ENCODE results near the gene GRB14. TPM values are rescaled to one million over a fixed set of nuclear protein-coding genes. Genes with fewer than 3 reads are reported as not detected.

The GRB14 gene
- total RNA-seq, 1 experiment from 2014 or later, result 6.3 TPM

GRCh38 chr2:164642946-164643555 is 21.8 kb upstream of the GRB14 start:
- intact Hi-C loops (cut with micrococcal nuclease), result no loop called here
- CTCF ChIA-PET, result no interaction called here

GRCh38 chr2:164642268-164642667 is 21.0 kb upstream of the GRB14 start:
- ChIA-PET POLR2A (no interaction called here), RAD21 (ENCODE audit: low non-redundant PET in 1 of 2, low total read pairs in 2 of 2, uncharacterized antibody in 2 of 2, unreplicated experiment in 2 of 2) (no interaction called here), CTCF (no interaction called here)
- Histone ChIP-seq H3K36me3 (ENCODE audit: control insufficient read depth in 1 of 2, insufficient read depth in 2 of 2, low read length in 2 of 2) (no peaks in the 10 kb centered on the region), H3K9me3 (ENCODE audit: control insufficient read depth in 1 of 2, insufficient read depth in 1 of 2, low read depth in 1 of 2, low read length in 2 of 2) (no peaks in the 10 kb centered on the region), H3K4me3 (replicated peaks in 1 of 2; ENCODE audit: low read depth in 1 of 2, low read length in 2 of 2) (no peak overlapping the region), H3K4me1 (ENCODE audit: control insufficient read depth in 1 of 2, insufficient read depth in 2 of 2, low read length in 2 of 2) (no peaks in the 10 kb centered on the region), H3K4me2 (ENCODE audit: low read length) (no peak overlapping the region), H4K20me1 (ENCODE audit: insufficient read depth) (no peaks in the 10 kb centered on the region), H3K9ac (ENCODE audit: low read length) (no peak overlapping the region), H2AFZ (ENCODE audit: low read depth, low read length, poor library complexity, severe bottlenecking) (no peak overlapping the region), H3K27me3 (ENCODE audit: insufficient read depth, low read length) (no peaks in the 10 kb centered on the region), H3K27ac (ENCODE audit: low read depth, low read length) (no peak overlapping the region), H3K9me2 (ENCODE audit: insufficient read depth) (no peaks in the 10 kb centered on the region), H3K79me2 (ENCODE audit: insufficient read depth, low read length) (no peaks in the 10 kb centered on the region)
- intact Hi-C loops (cut with micrococcal nuclease), result no loop called here
- ATAC-seq, result no peak
- no TSS peak for BruUV-seq (replicated peaks)
- DNase-seq (ENCODE audit: low read depth, low spot score), result no peak
- TF ChIP-seq JUND (IDR thresholded peaks at IDR 0.05), result no peak
- no peak for TF ChIP-seq ATF3 (IDR thresholded peaks at IDR 0.05)
- TF ChIP-seq RAD21 (IDR thresholded peaks at IDR 0.05; ENCODE audit: low read depth), result no peak
- no peak for TF ChIP-seq POLR2A (IDR thresholded peaks at IDR 0.05; ENCODE audit: borderline replicate concordance, extremely low read depth, insufficient read depth, insufficient read length)
- no peak for TF ChIP-seq EGR1 (IDR thresholded peaks at IDR 0.05; ENCODE audit: low read depth)
- no peak for TF ChIP-seq CTCF (IDR thresholded peaks at IDR 0.05 in 2 of 3, conservative IDR thresholded peaks at IDR 0.05 in 1 of 3; ENCODE audit: borderline replicate concordance in 1 of 3, insufficient read depth in 1 of 3, low read depth in 2 of 3, low read length in 2 of 3)
- TF ChIP-seq FOSL1 (IDR thresholded peaks at IDR 0.05; ENCODE audit: low read depth), result no peak
- TF ChIP-seq YY1 (IDR thresholded peaks at IDR 0.05; ENCODE audit: extremely low read depth, insufficient replicate concordance, low read depth, low read length), result no peak
- no peak for TF ChIP-seq EZH2 (IDR thresholded peaks at IDR 0.05)
- no peak for TF ChIP-seq REST (IDR thresholded peaks at IDR 0.05; ENCODE audit: low read depth)

More at GRCh38 chr2:164642946-164643555, 21.8 kb upstream of the GRB14 start:
- Histone ChIP-seq H3K4me3 (replicated peaks in 1 of 2; ENCODE audit: low read depth in 1 of 2, low read length in 2 of 2) (no peak overlapping the region), H3K9ac (ENCODE audit: low read length) (no peak overlapping the region), H4K20me1 (ENCODE audit: insufficient read depth) (no peaks in the 10 kb centered on the region), H3K4me2 (ENCODE audit: low read length) (no peak overlapping the region), H3K79me2 (ENCODE audit: insufficient read depth, low read length) (no peaks in the 10 kb centered on the region), H2AFZ (ENCODE audit: low read depth, low read length, poor library complexity, severe bottlenecking) (no peak overlapping the region), H3K27ac (ENCODE audit: low read depth, low read length) (no peak overlapping the region), H3K9me3 (ENCODE audit: control insufficient read depth in 1 of 2, insufficient read depth in 1 of 2, low read depth in 1 of 2, low read length in 2 of 2) (no peaks in the 10 kb centered on the region), H3K36me3 (ENCODE audit: control insufficient read depth in 1 of 2, insufficient read depth in 2 of 2, low read length in 2 of 2) (no peaks in the 10 kb centered on the region), H3K9me2 (ENCODE audit: insufficient read depth) (no peaks in the 10 kb centered on the region), H3K27me3 (ENCODE audit: insufficient read depth, low read length) (no peaks in the 10 kb centered on the region), H3K4me1 (ENCODE audit: control insufficient read depth in 1 of 2, insufficient read depth in 2 of 2, low read length in 2 of 2) (no peaks in the 10 kb centered on the region)
- POLR2A ChIA-PET, result no interaction called here
- no peak for TF ChIP-seq ATF3 (IDR thresholded peaks at IDR 0.05)
- DNase-seq (ENCODE audit: low read depth, low spot score), result no peak
- RAD21 ChIA-PET (ENCODE audit: low non-redundant PET in 1 of 2, low total read pairs in 2 of 2, uncharacterized antibody in 2 of 2, unreplicated experiment in 2 of 2), result no interaction called here
- no peak for ATAC-seq
- BruUV-seq (replicated peaks), result no TSS peak

All from HCT116 (cell line).